Muscle layer of duodenum (tissue), 2 donors: Measurements from ENCODE around the gene HBS1L.

Source experiments
- H3K27ac ChIP-seq: one replicate; pipeline ENCODE4 v1.7.0; 2013; ENCODE audit warnings: mild to moderate bottlenecking, low read length
- H3K27me3 ChIP-seq: one replicate; pipeline ENCODE4 v1.7.0; 2013; ENCODE audit warnings: low read depth, mild to moderate bottlenecking, control low read depth, low read length
- H3K36me3 ChIP-seq, 2 donors: one replicate each; pipeline ENCODE4 v1.7.0; 2013; ENCODE audit warnings: low read length in 2 of 2, control low read depth in 1 of 2, mild to moderate bottlenecking in 1 of 2; ENCODE audit not compliant: insufficient read depth in 2 of 2, control insufficient read depth in 1 of 2
- H3K4me1 ChIP-seq, 2 donors: one replicate each; pipeline ENCODE4 v1.7.0; 2013; ENCODE audit warnings: low read length in 2 of 2, mild to moderate bottlenecking in 2 of 2, control low read depth in 1 of 2, moderate library complexity in 1 of 2; ENCODE audit not compliant: insufficient read depth in 2 of 2, control insufficient read depth in 1 of 2
- H3K4me3 ChIP-seq, 2 donors: one replicate each; pipeline ENCODE4 v1.7.0; 2013; ENCODE audit warnings: low read length in 2 of 2, low read depth in 1 of 2, mild to moderate bottlenecking in 1 of 2
- H3K9me3 ChIP-seq, 2 donors: one replicate each; pipeline ENCODE4 v1.7.0; 2013; ENCODE audit warnings: low read length in 2 of 2, control low read depth in 1 of 2, mild to moderate bottlenecking in 1 of 2; ENCODE audit not compliant: control insufficient read depth in 1 of 2
- donor health status: healthy.

The HBS1L gene

GRCh38 chr6:135054569-135055498, at the start of gene HBS1L:
Gene HBS1L, minus strand, starts transcription at chr6:135054822. Its CDS starts 131 bp downstream, at chr6:135054691.
- Histone ChIP-seq H3K9me3 (no peaks in the 10 kb centered on the region), H3K27ac (peak within 1 kb of the TSS; percentile 96), H3K4me3 (peak within 1 kb of the TSS; percentile 92 to 100), H3K27me3 (no peaks in the 10 kb centered on the region), H3K4me1 (peaks cover 12 to 26% of the 10 kb centered on the region in 2 donors), H3K36me3 (peaks cover 0 to 3% of the 10 kb centered on the region in 2 donors)

GRCh38 chr6:135104199-135104598, 49.6 kb upstream of the HBS1L start:
- Histone ChIP-seq H3K9me3 (no peaks in the 10 kb centered on the region), H3K4me1 (no peaks in the 10 kb centered on the region), H3K27ac (no peak overlapping the region), H3K27me3 (no peaks in the 10 kb centered on the region), H3K36me3 (no peaks in the 10 kb centered on the region), H3K4me3 (no peak overlapping the region)

- no peaks in the 10 kb centered on the region for H3K36me3 ChIP-seq
- no peak overlapping the region for H3K27ac ChIP-seq
- no peaks in the 10 kb centered on the region for H3K9me3 ChIP-seq
- no peaks in the 10 kb centered on the region for H3K4me1 ChIP-seq
- H3K4me3 ChIP-seq, result no peak overlapping the region
- H3K27me3 ChIP-seq, result no peaks in the 10 kb centered on the region
Observed at GRCh38 chr6:135102191-135102590, 47.6 kb upstream of the HBS1L start.

GRCh38 chr6:135097172-135097571, 42.5 kb upstream of the HBS1L start:
- Histone ChIP-seq H3K4me3 (no peak overlapping the region), H3K36me3 (no peaks in the 10 kb centered on the region), H3K27me3 (no peaks in the 10 kb centered on the region), H3K27ac (no peak overlapping the region), H3K4me1 (no peaks in the 10 kb centered on the region), H3K9me3 (no peaks in the 10 kb centered on the region)

GRCh38 chr6:135096403-135097130, 41.9 kb upstream of the HBS1L start:
- Histone ChIP-seq H3K4me1 (no peaks in the 10 kb centered on the region), H3K27me3 (no peaks in the 10 kb centered on the region), H3K4me3 (no peak overlapping the region), H3K27ac (no peak overlapping the region), H3K36me3 (no peaks in the 10 kb centered on the region), H3K9me3 (no peaks in the 10 kb centered on the region)

- H3K4me3 ChIP-seq, result no peak overlapping the region
- H3K9me3 ChIP-seq, result no peaks in the 10 kb centered on the region
- H3K4me1 ChIP-seq, result no peaks in the 10 kb centered on the region
- no peaks in the 10 kb centered on the region for H3K36me3 ChIP-seq
- no peak overlapping the region for H3K27ac ChIP-seq
- no peaks in the 10 kb centered on the region for H3K27me3 ChIP-seq
Observed at GRCh38 chr6:135095716-135096115, 41.1 kb upstream of the HBS1L start.

GRCh38 chr6:135094403-135094821, 39.8 kb upstream of the HBS1L start:
- Histone ChIP-seq H3K27me3 (no peaks in the 10 kb centered on the region), H3K27ac (no peak overlapping the region), H3K36me3 (no peaks in the 10 kb centered on the region), H3K4me1 (no peaks in the 10 kb centered on the region), H3K9me3 (no peaks in the 10 kb centered on the region), H3K4me3 (no peak overlapping the region)

- Histone ChIP-seq H3K36me3 (no peaks in the 10 kb centered on the region), H3K9me3 (no peaks in the 10 kb centered on the region), H3K27ac (no peak overlapping the region), H3K4me3 (no peak overlapping the region), H3K4me1 (no peaks in the 10 kb centered on the region), H3K27me3 (no peaks in the 10 kb centered on the region)
Observed at GRCh38 chr6:135093578-135093977, 39.0 kb upstream of the HBS1L start.

- Histone ChIP-seq H3K9me3 (no peaks in the 10 kb centered on the region), H3K4me3 (no peak overlapping the region), H3K36me3 (no peaks in the 10 kb centered on the region), H3K4me1 (no peaks in the 10 kb centered on the region), H3K27me3 (no peaks in the 10 kb centered on the region), H3K27ac (no peak overlapping the region)
Observed at GRCh38 chr6:135092724-135093123, 38.1 kb upstream of the HBS1L start.

GRCh38 chr6:135090819-135091218, 36.2 kb upstream of the HBS1L start:
- Histone ChIP-seq H3K4me1 (no peaks in the 10 kb centered on the region), H3K9me3 (no peaks in the 10 kb centered on the region), H3K27ac (no peak overlapping the region), H3K27me3 (no peaks in the 10 kb centered on the region), H3K4me3 (no peak overlapping the region), H3K36me3 (no peaks in the 10 kb centered on the region)

- no peaks in the 10 kb centered on the region for H3K27me3 ChIP-seq
- no peak overlapping the region for H3K4me3 ChIP-seq
- H3K4me1 ChIP-seq, result no peaks in the 10 kb centered on the region
- no peaks in the 10 kb centered on the region for H3K36me3 ChIP-seq
- no peaks in the 10 kb centered on the region for H3K9me3 ChIP-seq
- H3K27ac ChIP-seq, result no peak overlapping the region
Observed at GRCh38 chr6:135089901-135090300, 35.3 kb upstream of the HBS1L start.
